Measurements from ENCODE around the gene OGDH.
"Not testable (repeated sequence)": the region's sequence is repeated elsewhere in the genome, so short reads cannot be mapped to it uniquely, and the experiment has no call there.

OGDH gene

GRCh38 chr7:44580945-44581878, 25.2 kb upstream of the OGDH start:
- DNase-seq (ENCODE audit: low read depth in 1 of 2, low spot score in 1 of 2), result peak; percentile 14 to 23

GRCh38 chr7:44581879-44582603, 24.4 kb upstream of the OGDH start, which contains the start of gene TMED4:
TSS of gene TMED4 (minus strand) at chr7:44582231. CDS start at chr7:44582206, 25 bp downstream.
- peak; percentile 100 for DNase-seq (ENCODE audit: low read depth in 1 of 2, low spot score in 1 of 2)

GRCh38 chr7:44583146-44583865, 23.1 kb upstream of the OGDH start:
- no peak for DNase-seq (ENCODE audit: low read depth in 1 of 2, low spot score in 1 of 2)

- peak in 1 of 2 donors; percentile 32 for DNase-seq (ENCODE audit: low read depth in 1 of 2, low spot score in 1 of 2)
These were observed 18.4 kb upstream of the OGDH start for GRCh38 chr7:44587843-44588711.

- DNase-seq (ENCODE audit: low read depth in 1 of 2, low spot score in 1 of 2), result no peak
These were observed 15.5 kb upstream of the OGDH start for GRCh38 chr7:44590910-44591309.

GRCh38 chr7:44595934-44596635, 10.3 kb upstream of the OGDH start:
- DNase-seq (ENCODE audit: low read depth in 1 of 2, low spot score in 1 of 2), result no peak

GRCh38 chr7:44597181-44597580, 9.2 kb upstream of the OGDH start:
- DNase-seq (ENCODE audit: low read depth in 1 of 2, low spot score in 1 of 2), result not testable (repeated sequence)

GRCh38 chr7:44599222-44599621, 7.2 kb upstream of the OGDH start:
- no peak for DNase-seq (ENCODE audit: low read depth in 1 of 2, low spot score in 1 of 2)

GRCh38 chr7:44602576-44602910, 3.9 kb upstream of the OGDH start:
- DNase-seq (ENCODE audit: low read depth in 1 of 2, low spot score in 1 of 2), result no peak

- no peak for DNase-seq (ENCODE audit: low read depth in 1 of 2, low spot score in 1 of 2)
These were observed 3.2 kb upstream of the OGDH start for GRCh38 chr7:44603193-44603592.

- no peak for DNase-seq (ENCODE audit: low read depth in 1 of 2, low spot score in 1 of 2)
These were observed 1.5 kb upstream of the OGDH start for GRCh38 chr7:44604941-44605340.

GRCh38 chr7:44607141-44608068, 978 bp downstream of the OGDH start:
- no peak for DNase-seq (ENCODE audit: low read depth in 1 of 2, low spot score in 1 of 2)

- no peak for DNase-seq (ENCODE audit: low read depth in 1 of 2, low spot score in 1 of 2)
These were observed 2.7 kb downstream of the OGDH start for GRCh38 chr7:44608916-44609648.

GRCh38 chr7:44609829-44610228, 3.4 kb downstream of the OGDH start:
- no peak for DNase-seq (ENCODE audit: low read depth in 1 of 2, low spot score in 1 of 2)

GRCh38 chr7:44615149-44615611, 8.8 kb downstream of the OGDH start:
- no peak for DNase-seq (ENCODE audit: low read depth in 1 of 2, low spot score in 1 of 2)

- DNase-seq (ENCODE audit: low read depth in 1 of 2, low spot score in 1 of 2), result no peak
These were observed 9.4 kb downstream of the OGDH start for GRCh38 chr7:44615793-44616192.

GRCh38 chr7:44616545-44616944, 10.1 kb downstream of the OGDH start:
- DNase-seq (ENCODE audit: low read depth in 1 of 2, low spot score in 1 of 2), result no peak

GRCh38 chr7:44617225-44617890, 10.9 kb downstream of the OGDH start:
- DNase-seq (ENCODE audit: low read depth in 1 of 2, low spot score in 1 of 2), result no peak
